Fibroblast of the aortic adventitia (primary cell): ENCODE measurements around the gene DAND5. TPM values are rescaled to one million over a fixed set of nuclear protein-coding genes. Genes with fewer than 3 reads are reported as not detected.
A peak's percentile ranks its signal among the peaks of the same experiment; 100 is the strongest.
"Not testable (repeated sequence)": the region's sequence is repeated elsewhere in the genome, so short reads cannot be mapped to it uniquely, and the experiment has no call there.

Experiments
- DNase-seq: peaks from one replicate; pipeline ENCODE4 v3.0.0-alpha.2; 2010; ENCODE audit warnings: low read depth
- H3K4me3 ChIP-seq: 2 replicates; pipeline ENCODE4 v1.5.1; 2011; ENCODE audit warnings: low read depth, mild to moderate bottlenecking, control low read depth, low read length, moderate library complexity
- CTCF ChIP-seq: IDR thresholded peaks from 2 replicates; pipeline ENCODE4 v1.5.1; 2011; ENCODE audit warnings: mild to moderate bottlenecking, low read length, control low read depth, inconsistent platforms; ENCODE audit not compliant: insufficient read depth
- total RNA-seq: library from RNA; depleted of rRNA; stranded (reverse); fragments of >200 nt; gene quantifications from 2 replicates; pipeline ENCODE4 v1.2.3, GENCODE V29; 2012; ENCODE audit warnings: low replicate concordance

The DAND5 gene
- total RNA-seq, 1 donor: 0.18 TPM

GRCh38 chr19:12946092-12946721 lies 23.2 kb upstream of the DAND5 start:
- no peak for TF ChIP-seq CTCF
- DNase-seq: peak; percentile 74
- H3K4me3 ChIP-seq: peak overlapping the region; percentile 85

- no peak for DNase-seq
Measured at GRCh38 chr19:12946731-12947496, 22.5 kb upstream of the DAND5 start.

GRCh38 chr19:12947702-12948611 lies 21.4 kb upstream of the DAND5 start:
- no peak for TF ChIP-seq CTCF
- no peak for DNase-seq
- no peak overlapping the region for H3K4me3 ChIP-seq

More at GRCh38 chr19:12946731-12947496, 22.5 kb upstream of the DAND5 start:
- no peak for TF ChIP-seq CTCF
- H3K4me3 ChIP-seq: peak overlapping the region; percentile 85

- no peak for TF ChIP-seq CTCF
- no peak overlapping the region for H3K4me3 ChIP-seq
- DNase-seq: no peak
Measured at GRCh38 chr19:12948612-12949362, 20.6 kb upstream of the DAND5 start.

GRCh38 chr19:12949363-12950283 lies 19.8 kb upstream of the DAND5 start:
- no peak overlapping the region for H3K4me3 ChIP-seq
- DNase-seq: no peak
- TF ChIP-seq CTCF: no peak

- H3K4me3 ChIP-seq, DNase-seq: not testable (repeated sequence)
Measured at GRCh38 chr19:12952050-12952449, 17.3 kb upstream of the DAND5 start.
